ENCODE measurements around the gene VKORC1.

VKORC1 gene

DNA sequence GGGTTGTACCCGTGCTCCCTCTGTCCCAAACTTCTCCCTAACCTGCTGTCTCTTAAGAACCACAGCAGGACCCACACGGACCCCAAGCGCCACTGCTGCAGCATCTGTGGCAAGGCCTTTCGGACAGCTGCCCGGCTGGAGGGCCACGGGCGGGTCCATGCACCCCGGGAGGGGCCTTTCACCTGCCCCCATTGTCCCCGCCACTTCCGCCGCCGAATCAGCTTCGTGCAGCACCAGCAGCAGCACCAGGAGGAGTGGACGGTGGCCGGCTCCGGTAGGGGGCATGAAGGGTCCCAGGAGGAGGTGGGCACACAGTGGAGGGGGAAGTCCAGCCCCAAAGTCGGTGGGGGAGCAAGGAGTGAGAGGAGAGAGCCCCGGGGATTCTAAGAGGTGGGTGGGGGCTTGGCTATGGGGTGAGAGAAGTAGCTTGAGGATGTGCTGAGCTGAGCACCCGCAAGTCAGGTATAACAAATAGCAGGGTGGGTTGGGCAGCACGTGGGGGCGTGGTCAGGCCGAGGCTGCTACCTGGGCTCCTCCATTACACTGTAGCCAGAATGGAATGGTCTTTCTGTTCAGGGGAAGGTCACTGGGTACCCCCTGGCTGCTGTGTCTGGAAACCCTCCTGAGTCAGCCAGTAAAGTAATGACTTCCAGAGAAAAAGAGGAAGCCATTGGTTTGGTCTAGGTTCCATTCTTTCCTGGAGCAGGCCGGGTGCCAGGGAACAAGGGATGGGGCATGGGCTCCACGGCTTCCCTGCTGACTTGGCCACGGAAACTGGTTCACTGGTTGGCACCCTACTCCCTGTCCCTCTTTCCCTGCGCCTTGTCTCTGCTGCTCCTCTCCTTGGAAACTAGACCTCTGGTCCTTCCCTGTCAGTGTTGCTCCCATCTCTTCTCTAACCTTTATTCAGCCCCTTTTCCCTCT lies 12.9 kb downstream of the VKORC1 start:
- no peak for DNase-seq

DNA sequence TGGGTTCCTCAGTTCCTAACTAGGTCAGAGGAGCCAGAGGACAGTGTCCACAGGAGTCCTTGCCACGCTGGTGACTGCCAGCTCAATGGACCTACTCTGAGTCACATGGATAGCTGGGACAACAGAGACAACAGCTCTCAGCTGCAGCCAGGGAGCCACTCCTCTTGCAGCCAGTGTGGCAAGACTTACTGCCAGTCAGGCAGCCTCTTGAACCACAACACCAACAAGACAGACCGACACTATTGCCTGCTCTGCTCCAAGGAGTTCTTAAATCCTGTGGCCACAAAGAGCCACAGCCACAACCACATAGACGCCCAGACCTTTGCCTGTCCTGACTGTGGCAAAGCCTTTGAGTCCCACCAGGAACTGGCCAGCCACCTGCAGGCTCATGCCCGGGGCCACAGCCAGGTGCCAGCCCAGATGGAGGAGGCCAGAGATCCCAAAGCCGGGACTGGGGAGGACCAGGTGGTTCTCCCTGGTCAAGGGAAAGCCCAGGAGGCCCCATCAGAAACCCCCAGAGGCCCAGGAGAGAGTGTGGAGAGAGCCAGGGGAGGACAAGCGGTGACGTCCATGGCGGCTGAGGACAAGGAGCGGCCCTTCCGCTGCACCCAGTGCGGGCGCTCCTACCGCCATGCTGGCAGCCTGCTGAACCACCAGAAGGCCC lies 13.7 kb downstream of the VKORC1 start:
- DNase-seq = no peak

DNA sequence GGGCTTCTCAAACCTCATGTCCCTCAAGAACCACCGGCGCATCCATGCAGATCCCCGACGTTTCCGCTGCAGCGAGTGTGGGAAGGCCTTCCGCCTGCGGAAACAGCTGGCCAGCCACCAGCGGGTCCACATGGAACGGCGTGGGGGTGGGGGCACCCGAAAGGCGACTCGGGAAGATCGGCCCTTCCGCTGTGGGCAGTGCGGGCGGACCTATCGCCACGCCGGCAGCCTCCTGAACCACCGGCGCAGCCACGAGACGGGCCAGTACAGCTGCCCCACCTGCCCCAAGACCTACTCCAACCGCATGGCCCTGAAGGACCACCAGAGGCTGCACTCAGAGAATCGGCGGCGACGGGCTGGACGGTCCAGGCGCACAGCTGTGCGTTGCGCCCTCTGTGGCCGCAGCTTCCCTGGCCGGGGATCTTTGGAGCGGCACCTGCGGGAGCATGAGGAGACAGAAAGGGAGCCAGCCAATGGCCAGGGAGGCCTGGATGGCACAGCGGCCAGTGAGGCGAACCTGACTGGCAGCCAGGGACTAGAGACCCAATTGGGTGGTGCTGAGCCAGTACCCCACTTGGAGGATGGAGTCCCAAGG lies 14.5 kb downstream of the VKORC1 start:
- no peak for DNase-seq

DNA sequence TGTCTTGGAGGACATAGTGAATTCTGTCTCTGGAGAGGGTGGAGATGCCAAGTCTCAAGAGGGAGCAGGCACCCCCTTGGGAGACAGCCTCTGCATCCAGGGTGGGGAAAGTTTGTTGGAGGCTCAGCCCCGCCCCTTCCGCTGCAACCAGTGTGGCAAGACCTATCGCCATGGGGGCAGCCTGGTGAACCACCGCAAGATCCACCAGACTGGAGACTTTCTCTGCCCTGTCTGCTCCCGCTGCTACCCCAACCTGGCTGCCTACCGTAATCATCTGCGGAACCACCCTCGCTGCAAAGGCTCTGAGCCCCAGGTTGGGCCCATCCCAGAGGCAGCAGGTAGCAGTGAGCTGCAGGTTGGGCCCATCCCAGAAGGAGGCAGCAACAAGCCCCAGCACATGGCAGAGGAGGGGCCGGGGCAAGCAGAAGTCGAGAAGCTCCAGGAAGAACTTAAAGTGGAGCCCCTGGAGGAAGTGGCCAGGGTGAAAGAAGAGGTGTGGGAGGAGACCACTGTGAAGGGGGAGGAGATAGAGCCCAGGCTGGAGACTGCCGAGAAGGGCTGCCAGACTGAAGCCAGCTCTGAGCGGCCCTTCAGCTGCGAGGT lies 15.2 kb downstream of the VKORC1 start:
- DNase-seq = no peak

DNA sequence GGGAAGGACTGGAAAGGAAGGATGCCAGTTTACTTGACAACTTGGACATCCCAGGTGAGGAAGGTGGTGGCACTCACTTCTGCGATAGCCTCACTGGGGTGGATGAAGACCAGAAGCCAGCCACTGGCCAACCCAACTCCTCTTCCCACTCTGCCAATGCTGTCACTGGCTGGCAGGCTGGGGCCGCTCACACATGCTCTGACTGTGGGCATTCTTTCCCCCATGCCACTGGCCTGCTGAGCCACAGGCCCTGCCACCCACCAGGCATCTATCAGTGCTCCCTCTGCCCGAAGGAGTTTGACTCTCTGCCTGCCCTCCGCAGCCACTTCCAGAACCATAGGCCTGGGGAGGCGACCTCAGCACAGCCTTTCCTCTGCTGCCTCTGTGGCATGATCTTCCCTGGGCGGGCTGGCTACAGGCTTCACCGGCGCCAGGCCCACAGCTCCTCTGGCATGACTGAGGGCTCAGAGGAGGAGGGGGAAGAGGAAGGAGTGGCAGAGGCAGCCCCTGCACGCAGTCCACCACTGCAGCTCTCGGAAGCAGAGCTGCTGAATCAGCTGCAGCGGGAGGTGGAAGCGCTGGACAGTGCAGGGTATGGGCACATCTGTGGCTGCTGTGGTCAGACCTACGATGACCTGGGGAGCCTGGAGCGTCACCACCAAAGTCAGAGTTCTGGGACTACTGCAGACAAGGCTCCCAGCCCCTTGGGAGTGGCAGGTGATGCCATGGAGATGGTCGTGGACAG lies 15.8 kb downstream of the VKORC1 start:
- no peak for DNase-seq

DNA sequence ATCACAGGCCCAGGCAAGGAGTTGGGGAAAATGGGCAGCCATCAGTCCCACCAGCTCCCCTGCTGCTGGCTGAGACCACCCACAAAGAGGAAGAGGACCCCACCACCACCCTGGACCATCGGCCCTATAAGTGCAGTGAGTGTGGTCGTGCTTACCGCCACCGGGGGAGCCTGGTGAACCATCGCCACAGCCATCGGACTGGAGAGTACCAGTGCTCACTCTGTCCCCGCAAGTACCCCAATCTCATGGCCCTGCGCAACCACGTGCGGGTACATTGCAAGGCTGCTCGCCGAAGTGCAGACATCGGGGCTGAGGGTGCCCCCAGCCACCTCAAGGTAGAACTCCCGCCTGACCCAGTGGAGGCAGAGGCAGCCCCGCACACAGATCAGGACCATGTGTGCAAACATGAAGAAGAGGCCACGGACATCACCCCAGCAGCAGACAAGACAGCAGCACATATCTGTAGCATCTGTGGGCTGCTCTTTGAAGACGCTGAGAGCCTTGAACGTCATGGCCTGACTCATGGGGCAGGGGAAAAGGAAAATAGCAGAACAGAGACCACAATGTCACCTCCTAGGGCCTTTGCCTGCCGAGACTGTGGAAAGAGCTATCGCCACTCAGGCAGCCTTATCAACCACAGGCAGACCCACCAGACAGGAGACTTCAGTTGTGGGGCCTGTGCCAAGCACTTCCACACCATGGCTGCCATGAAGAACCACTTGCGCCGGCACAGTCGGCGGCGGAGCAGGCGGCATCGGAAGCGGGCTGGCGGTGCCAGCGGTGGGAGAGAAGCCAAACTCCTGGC lies 16.8 kb downstream of the VKORC1 start:
- no peak for DNase-seq

DNA sequence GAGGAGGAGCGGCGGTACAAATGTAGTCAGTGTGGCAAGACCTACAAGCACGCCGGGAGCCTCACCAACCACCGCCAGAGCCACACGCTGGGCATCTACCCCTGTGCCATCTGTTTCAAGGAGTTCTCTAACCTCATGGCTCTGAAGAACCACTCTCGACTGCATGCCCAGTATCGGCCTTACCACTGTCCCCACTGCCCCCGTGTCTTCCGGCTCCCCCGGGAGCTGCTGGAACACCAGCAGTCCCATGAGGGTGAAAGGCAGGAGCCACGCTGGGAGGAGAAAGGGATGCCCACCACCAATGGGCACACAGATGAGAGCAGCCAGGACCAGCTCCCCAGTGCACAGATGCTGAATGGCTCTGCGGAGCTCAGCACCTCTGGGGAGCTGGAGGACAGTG lies 17.6 kb downstream of the VKORC1 start:
- no peak for DNase-seq

DNA sequence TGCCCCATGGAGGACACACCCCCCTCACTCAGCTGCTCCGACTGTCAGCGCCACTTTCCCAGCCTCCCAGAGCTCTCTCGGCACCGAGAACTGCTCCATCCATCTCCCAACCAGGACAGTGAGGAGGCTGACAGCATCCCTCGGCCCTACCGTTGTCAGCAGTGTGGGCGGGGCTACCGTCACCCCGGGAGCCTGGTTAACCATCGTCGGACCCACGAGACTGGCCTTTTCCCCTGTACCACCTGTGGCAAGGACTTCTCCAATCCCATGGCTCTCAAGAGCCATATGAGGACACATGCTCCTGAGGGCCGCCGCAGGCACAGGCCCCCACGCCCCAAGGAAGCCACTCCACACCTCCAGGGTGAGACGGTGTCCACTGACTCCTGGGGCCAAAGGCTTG lies 18.3 kb downstream of the VKORC1 start:
- DNase-seq = no peak

DNA sequence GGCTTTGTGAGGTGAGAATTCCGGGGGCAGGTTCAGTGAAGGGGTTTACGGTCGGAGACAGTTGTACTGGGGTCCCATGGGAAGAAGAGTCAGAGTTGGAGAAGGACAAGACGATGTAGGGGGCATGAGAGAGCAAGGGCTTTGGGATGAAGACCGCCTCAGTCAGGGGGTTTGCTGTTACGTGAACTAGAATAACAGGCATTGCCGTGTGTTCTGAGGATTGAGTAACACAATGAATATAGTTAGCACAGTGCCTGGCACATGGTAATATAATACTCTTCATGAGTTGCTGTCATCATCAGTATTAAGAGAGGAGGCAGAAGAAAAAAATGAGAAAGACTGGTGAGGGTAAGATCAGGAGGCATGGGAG lies 19.8 kb downstream of the VKORC1 start:
- DNase-seq = no peak

DNA sequence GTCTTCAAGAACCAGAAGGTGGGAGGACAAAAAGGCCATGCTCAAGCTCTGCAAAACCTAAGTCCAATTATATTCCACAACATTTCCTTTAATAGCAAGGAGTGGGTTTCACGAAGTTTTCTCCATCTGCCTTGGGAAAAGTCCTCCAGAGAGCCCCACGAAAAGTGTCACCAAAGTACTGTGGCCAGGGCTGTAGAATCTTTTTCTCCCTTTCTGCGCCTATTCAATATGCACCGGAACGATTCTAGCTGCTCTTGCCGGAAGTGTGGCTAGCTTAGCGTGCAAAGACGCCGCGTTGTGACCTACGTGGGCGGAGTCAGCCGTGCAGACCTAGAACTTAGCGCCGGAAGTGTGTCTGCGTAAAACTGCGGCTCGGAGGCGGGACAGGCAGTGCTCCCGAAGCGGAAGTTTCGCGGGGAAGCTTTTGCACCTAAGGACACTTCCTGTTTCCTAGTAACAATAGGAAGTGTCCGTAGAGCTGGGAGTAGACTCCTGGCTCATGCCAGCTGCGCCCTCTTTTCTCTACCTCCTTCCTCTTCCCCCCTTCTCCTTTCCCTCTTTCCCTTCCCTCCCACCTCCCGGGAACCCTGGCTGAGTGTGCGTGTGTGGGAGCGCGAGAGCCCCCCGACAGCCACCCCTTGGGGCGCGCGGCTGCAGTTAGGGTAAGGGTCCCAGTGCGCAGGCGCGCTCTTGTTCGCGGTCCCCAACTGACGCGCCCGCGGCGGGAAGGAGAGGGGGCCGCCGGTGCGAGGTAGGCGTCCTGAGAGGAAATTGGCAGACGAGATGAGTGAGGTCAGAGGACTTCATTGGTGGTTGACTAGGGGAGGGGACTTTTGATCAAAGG lies 20.4 kb downstream of the VKORC1 start, which contains the start of the genes ZNF646 and ZNF668:
TSS of gene ZNF646 (plus strand) at position 453 of the 844 bp plus-strand sequence. CDS start 1,903 bp downstream, outside the sequence.
TSS of gene ZNF668 (minus strand) at position 271 of the 844 bp plus-strand sequence. CDS start 9,781 bp downstream, outside the sequence.
- DNase-seq = peak; percentile 98

DNA sequence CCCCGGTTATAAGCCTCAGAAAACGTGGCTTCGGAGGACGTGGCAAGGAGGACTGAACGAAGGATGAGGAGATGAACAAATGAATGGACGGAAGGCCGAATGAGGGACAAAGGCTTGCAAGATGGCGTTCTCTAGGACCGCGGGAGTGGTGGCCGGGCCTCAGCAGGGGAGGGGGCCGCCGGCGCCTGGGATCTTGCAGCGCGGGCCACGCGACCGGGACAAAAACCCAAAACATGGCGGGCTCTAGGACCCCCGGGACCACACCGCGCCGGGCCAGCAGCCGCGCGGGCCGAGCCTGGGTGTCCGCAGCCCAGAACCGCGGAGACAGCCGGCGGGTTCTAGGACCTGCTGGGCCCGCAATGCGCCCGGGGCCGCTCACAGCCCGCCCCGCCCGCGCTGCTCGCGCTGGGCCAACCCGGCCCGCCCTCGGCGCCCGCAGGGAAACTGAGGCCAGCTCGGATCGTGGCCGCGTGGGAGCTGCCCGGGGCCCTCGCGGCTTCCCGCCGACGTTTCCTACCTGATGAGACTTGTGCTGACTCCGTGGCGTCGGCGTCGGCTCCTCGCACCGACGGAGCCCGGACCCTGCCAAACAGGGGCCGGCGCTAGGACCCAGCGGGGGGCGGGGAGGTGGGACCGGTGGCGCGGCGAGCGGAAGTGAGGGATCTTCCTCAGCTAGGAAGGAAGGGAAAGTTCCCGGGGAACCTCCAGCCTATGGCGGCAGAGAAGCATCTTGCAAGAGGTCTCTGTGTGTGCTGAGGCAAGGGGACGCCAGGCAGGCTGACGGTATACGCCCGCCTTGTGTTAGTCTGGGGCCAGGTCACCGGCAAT lies 21.2 kb downstream of the VKORC1 start:
- DNase-seq = peak; percentile 85

DNA sequence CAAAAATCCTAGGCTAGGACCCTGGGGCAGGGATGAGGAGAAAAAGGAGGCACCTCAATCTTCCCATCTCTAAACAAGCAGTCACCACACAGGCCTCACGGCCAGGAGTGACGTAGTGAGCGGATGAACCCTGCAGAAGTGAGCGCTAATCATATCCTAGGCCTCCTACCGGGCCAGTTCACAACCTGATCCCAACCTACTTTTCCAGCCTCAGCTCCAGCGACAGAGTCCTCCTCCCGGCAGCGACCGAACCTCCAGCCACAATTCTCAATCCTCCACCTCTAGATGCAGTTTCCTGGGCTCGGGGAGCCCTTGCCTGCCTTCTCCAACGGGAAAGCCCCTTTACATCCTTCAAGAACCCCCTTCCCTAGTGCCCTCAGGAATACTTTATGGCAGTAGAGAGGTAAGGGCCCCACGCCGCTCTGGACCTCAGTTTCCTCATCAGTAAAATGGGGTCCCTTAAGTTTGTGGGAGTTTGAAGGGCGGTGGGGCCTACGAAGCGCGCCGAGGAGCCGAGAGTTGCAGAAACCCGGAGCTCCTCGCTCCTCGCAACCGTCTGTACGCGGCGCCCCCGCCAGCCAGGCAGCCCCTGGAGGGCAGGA lies 22.0 kb downstream of the VKORC1 start:
- peak; percentile 41 for DNase-seq

DNA sequence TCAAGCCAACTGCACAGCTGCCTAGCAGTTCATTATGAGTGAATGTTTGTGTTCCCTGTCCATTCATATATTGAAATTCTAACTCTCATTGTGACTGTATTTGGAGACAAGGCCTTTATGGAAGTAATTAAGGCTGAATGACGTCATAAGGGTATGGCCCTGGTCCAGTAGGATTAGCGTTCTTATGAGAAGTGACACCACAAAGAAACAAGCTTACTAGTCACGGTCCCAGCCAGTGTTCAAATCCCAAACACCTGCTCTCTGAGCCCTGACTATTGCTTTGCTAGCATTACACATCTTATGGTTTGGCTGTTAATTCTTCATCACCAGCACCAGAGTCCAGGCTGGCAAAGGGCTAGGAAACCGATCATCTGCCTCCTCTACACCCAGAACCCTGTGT lies 22.7 kb downstream of the VKORC1 start:
- no peak for DNase-seq

DNA sequence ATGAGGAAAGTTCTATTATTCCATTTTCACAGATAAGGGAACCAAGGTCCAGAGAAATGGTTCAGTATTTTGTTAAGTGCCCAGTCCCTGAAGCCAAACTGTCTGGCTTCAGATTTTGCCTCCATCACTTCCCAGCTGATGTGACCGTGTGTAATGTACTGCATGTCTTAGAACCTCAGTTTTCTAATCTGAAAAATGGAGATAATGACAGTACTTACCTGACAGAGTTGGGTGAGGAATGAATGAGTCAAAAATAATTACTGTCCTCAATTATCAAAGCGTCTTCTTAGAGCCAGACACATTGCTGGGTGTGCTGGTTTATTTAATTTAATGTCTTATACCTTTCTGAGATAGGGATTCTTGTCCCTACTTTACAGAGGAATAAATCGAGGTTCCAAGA lies 27.3 kb downstream of the VKORC1 start:
- no peak for DNase-seq

DNA sequence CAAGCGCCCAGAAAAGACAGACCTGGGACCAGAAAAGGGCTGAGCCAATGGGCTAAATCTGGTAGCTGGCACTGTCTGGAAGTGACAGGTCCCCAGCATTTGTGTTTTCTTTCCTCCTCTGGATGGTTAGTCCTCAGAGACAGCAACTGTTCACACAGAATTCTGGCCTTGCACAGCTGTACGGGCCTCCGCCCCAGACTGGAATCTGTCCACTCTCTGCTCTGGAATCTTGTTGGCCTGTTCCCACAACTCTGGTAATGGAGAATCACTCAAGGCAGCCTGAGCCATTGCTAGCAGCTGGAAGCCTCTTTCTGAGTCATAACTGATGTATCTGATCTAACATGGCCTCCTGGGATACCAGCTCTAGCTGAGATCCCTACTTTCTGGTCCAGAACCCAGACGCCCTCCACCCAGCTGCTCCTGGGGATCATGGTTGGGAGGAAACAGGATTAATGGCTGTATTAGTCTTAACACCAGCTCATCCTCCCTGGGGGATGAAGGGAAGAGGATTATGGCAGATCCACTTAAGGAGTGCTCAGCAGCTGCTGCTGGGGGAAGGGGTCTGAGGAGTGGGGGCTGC lies 29.6 kb downstream of the VKORC1 start:
- DNase-seq = no peak

DNA sequence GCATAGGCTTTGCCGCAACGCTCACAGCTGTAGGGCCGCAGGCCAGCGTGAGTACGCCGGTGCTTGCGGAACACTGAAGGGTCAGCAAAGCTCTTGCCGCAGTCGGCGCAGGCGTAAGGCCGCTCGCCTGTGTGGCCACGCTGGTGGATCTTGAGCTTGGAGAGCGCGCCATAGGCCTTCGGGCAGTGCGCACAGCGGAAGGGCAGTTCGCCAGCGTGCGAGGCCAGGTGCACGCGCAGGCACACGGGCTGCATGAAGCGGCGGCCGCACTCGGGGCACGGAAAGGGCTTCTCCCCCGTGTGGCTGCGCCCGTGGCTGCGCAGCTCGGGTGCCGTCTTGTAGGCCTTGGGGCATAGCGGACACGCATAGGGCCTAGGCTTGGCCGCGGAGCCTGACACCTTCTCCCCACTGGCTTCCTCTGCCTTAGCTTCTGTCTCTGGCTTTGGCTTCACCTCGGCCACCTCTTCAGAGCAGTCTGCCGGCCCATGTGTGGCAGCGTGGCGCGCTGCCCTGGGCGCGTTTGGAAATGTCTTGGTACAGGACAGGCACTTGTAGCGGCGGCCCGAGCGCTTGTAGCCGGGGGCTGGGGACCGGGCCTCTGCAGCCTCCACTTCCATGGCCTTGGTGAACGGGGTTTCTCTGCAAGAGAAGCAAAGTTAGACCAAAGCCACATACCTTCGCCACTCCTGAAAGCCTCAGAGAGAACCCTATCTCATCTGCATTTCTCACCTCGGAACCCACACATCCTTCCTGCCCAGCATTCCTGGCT lies 30.6 kb downstream of the VKORC1 start:
- DNase-seq = peak; percentile 21

DNA sequence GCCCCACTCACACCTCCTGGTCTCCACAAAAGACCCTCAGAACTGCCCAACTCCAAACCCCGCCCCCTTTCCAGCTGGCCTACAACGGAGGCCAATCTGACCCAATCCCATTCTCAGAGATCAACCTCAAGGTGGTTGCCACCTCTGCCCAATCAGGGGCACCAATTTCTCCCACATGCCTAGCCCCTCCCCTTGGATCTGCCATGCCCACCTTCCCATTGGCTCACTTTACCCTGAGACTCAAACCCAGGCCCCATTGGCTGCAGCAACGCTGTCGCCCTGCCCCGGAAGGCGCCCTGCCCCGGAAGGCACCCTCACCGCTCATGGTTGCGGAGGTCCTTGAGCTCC lies 31.1 kb downstream of the VKORC1 start:
- DNase-seq = no peak

DNA sequence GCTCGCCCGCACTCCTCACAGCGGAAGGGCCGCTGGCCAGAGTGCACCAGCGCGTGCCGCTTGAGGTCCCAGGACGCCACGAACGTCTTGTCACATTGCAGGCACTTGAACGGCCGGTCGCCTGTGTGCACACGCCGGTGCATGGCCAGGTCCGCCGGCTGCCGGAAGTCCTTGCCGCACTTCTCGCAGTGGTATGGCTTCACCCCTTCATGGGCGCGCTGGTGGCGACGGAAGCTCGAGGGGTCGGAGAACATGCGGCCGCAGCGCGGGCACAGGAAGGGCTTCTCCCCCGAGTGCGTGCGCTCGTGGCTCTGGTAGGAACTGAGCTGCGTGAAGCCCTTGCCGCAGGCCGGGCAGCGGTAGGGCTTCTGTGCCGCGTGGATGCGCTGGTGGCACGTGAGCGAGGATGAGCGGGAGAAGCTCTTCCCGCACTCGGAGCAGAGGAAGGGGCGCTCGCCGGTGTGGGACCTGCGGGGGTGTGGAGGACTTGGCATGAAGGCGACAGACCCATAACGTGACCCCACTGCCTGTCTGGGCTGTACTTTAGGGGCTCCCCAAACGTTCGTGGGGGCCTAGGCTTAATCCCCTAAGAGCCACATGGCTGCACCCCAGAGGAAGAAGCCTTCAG lies 32.7 kb downstream of the VKORC1 start:
- DNase-seq = no peak

Measured in CD4-positive, alpha-beta T cell treated with Interleukin-6 for 4 hours (primary cell).